Activated B cell treated with CpG ODN at 0.5 μM for 24 hours (primary cell): ENCODE measurements around the gene CTSF. TPM values are rescaled to one million over a fixed set of nuclear protein-coding genes. Genes with fewer than 3 reads are reported as not detected.

ENCODE experiments used
- ATAC-seq: fragments of 200-7000 bp; cut with Tn5 transposase; one replicate; pipeline ENCODE4 v1.10.0; 2021; ENCODE audit warnings: low read depth, mild to moderate bottlenecking, moderate library complexity
- CTCF ChIA-PET: fragments of 350-600 bp; sonication (Branson Sonifier 250); formaldehyde crosslinking; loops from one replicate; lab custom pipeline; 2021; ENCODE audit warnings: antibody characterized with exemption; lab: Charles Lee
- POLR2A ChIA-PET: fragments of 350-600 bp; sonication (Branson Sonifier 250); formaldehyde crosslinking; loops from one replicate; lab custom pipeline; 2021; ENCODE audit warnings: antibody characterized with exemption; lab: Charles Lee
- DNase-seq: peaks from one replicate; pipeline ENCODE4 v3.0.0; 2022
- H3K27ac Mint-ChIP-seq: one replicate; pipeline ENCODE4 v1.8.0; 2020; ENCODE audit warnings: mixed read lengths
- H3K27me3 Mint-ChIP-seq: one replicate; pipeline ENCODE4 v1.8.0; 2021; ENCODE audit warnings: mixed read lengths
- H3K36me3 Mint-ChIP-seq: one replicate; pipeline ENCODE4 v1.8.0; 2021; ENCODE audit warnings: low read depth, mixed read lengths
- H3K4me1 Mint-ChIP-seq: one replicate; pipeline ENCODE4 v1.8.0; 2021; ENCODE audit warnings: mixed read lengths
- H3K4me3 Mint-ChIP-seq: one replicate; pipeline ENCODE4 v1.8.0; 2020; ENCODE audit warnings: mild to moderate bottlenecking, mixed read lengths
- H3K9me3 Mint-ChIP-seq: one replicate; pipeline ENCODE4 v1.8.0; 2020; ENCODE audit warnings: mixed read lengths
- CTCF ChIP-seq: fragments of 200-600 bp; IDR thresholded peaks from one replicate; pipeline ENCODE4 v1.8.0; 2022; ENCODE audit warnings: antibody characterized with exemption, mild to moderate bottlenecking
- intact Hi-C: fragments of 100-400 bp; cut with micrococcal nuclease; formaldehyde crosslinking; loops from one replicate; pipeline ENCODE4 v1.15.1; 2024
- total RNA-seq: library from RNA; stranded (reverse); gene quantifications from 2 replicates; pipeline ENCODE4 v1.2.3, GENCODE V29; 2022

CTSF gene
- total RNA-seq, 1 donor from 2014 or later = 3.6 TPM

- TF ChIP-seq CTCF = no peak
- Mint-ChIP-seq H3K27ac (no peak overlapping the region), H3K4me1 (peaks cover 7% of the 10 kb centered on the region), H3K9me3 (no peaks in the 10 kb centered on the region), H3K4me3 (no peak overlapping the region), H3K36me3 (no peaks in the 10 kb centered on the region), H3K27me3 (peaks cover 16% of the 10 kb centered on the region)
- POLR2A ChIA-PET = interaction anchor here (0.6 to 0.9 kb wide), 2 partner anchors 14 to 71 kb away, joined by 3 to 5 read pairs; partner anchors contain the start of gene ZDHHC24
- peak; percentile 57 for ATAC-seq
- no peak for DNase-seq
- CTCF ChIA-PET = no interaction called here
- intact Hi-C loops = no loop called here
Observed at GRCh38 chr11:66559142-66559865, 9.1 kb downstream of the CTSF start.

- Mint-ChIP-seq H3K4me1 (peaks cover 7% of the 10 kb centered on the region), H3K9me3 (no peaks in the 10 kb centered on the region), H3K27me3 (peaks cover 16% of the 10 kb centered on the region), H3K36me3 (no peaks in the 10 kb centered on the region), H3K4me3 (no peak overlapping the region), H3K27ac (no peak overlapping the region)
- ATAC-seq (no peak), DNase-seq (no peak)
- no peak for TF ChIP-seq CTCF
- intact Hi-C loops = no loop called here
- CTCF ChIA-PET = no interaction called here
- POLR2A ChIA-PET = no interaction called here
Observed at GRCh38 chr11:66557733-66558326, 10.6 kb downstream of the CTSF start.

GRCh38 chr11:66556086-66556485, 12.3 kb downstream of the CTSF start:
- no peaks in the 10 kb centered on the region for H3K36me3 Mint-ChIP-seq
- ChIA-PET POLR2A (interaction anchor here (0.6 kb wide), 1 partner anchor 10 kb away, joined by 5 read pairs; the partner anchor contains the start of genes ACTN3 and ZDHHC24), CTCF (no interaction called here)
- ATAC-seq = no peak
- intact Hi-C loops = no loop called here
- H3K27me3 Mint-ChIP-seq = peaks cover 16% of the 10 kb centered on the region
- peaks cover 7% of the 10 kb centered on the region for H3K4me1 Mint-ChIP-seq
- TF ChIP-seq CTCF = no peak
- H3K4me3 Mint-ChIP-seq = no peak overlapping the region
- no peak overlapping the region for H3K27ac Mint-ChIP-seq
- no peaks in the 10 kb centered on the region for H3K9me3 Mint-ChIP-seq
- no peak for DNase-seq

- Mint-ChIP-seq H3K4me3 (no peak overlapping the region), H3K4me1 (peaks cover 7% of the 10 kb centered on the region), H3K9me3 (no peaks in the 10 kb centered on the region), H3K36me3 (no peaks in the 10 kb centered on the region), H3K27me3 (peaks cover 16% of the 10 kb centered on the region), H3K27ac (no peak overlapping the region)
- DNase-seq = no peak
- intact Hi-C loops = no loop called here
- POLR2A ChIA-PET = interaction anchor here (0.6 kb wide), 2 partner anchors 9 to 15 kb away, joined by 3 to 5 read pairs; partner anchors contain the start of genes ACTN3 and ZDHHC24
- CTCF ChIA-PET = no interaction called here
- TF ChIP-seq CTCF = no peak
- no peak for ATAC-seq
Observed at GRCh38 chr11:66555416-66555815, 13.0 kb downstream of the CTSF start.

GRCh38 chr11:66554602-66555001, 13.8 kb downstream of the CTSF start:
- Mint-ChIP-seq H3K9me3 (no peaks in the 10 kb centered on the region), H3K36me3 (no peaks in the 10 kb centered on the region), H3K27me3 (peaks cover 12% of the 10 kb centered on the region), H3K27ac (no peak overlapping the region), H3K4me1 (peaks cover 7% of the 10 kb centered on the region), H3K4me3 (no peak overlapping the region)
- ChIA-PET POLR2A (interaction anchor here (0.6 kb wide), 1 partner anchor 85 kb away, joined by 4 read pairs; no protein-coding TSS in a partner anchor), CTCF (no interaction called here)
- intact Hi-C loops = no loop called here
- TF ChIP-seq CTCF = no peak
- DNase-seq = no peak
- no peak for ATAC-seq
